Gastrocnemius medialis (tissue), 4 donors: Measurements from ENCODE around the gene PALD1.

Experiments
- POLR2A ChIP-seq, 2 donors: fragments of 450-650 bp; IDR thresholded peaks; one replicate each; pipeline ENCODE4 v1.6.1; 2017; ENCODE audit warnings: antibody characterized with exemption in 2 of 2, mild to moderate bottlenecking in 2 of 2, moderate library complexity in 2 of 2
- TF ChIP-seq, protein P1 (sequence below), 5 experiments: fragments of 450-650 bp in 3 of 5; fragments of 200-600 bp in 2 of 5; sonication (generic) in 2 of 5; IDR thresholded peaks in 4 of 5; conservative IDR thresholded peaks in 1 of 5; 1 replicate in 4 of 5; 2 replicates in 1 of 5; pipeline ENCODE4 v1.5.1; 2016 to 2019; ENCODE audit warnings: antibody characterized with exemption in 5 of 5, mild to moderate bottlenecking in 3 of 5, moderate library complexity in 3 of 5

DNA sequence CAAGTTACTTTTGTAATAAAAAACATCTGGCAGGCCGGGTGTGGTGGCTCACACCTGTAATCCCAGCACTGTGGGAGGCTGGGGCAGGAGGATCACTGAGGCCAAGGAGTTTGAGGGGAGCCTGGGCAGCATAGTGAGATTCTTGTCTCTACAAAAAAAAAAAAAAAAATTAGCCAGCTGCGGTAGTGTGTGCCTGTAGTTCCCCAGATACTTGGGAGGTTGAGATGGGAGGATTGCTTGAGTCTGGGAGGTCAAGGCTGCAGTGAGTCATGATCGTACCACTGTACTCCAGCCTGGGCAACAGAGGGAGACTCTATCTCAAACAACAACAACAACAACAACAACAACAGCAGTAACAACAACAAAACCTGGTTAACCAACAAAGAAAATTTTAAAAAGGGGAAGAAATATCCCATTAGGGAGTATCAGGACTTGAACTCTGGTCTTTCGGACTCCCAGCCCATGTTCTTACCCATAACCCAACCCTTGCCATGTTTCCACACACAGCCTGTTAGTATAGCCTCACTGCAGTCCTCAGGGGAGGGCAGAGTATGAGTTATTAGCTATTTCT, 17.2 kb downstream of the PALD1 start:
- TF ChIP-seq, protein P1, sequence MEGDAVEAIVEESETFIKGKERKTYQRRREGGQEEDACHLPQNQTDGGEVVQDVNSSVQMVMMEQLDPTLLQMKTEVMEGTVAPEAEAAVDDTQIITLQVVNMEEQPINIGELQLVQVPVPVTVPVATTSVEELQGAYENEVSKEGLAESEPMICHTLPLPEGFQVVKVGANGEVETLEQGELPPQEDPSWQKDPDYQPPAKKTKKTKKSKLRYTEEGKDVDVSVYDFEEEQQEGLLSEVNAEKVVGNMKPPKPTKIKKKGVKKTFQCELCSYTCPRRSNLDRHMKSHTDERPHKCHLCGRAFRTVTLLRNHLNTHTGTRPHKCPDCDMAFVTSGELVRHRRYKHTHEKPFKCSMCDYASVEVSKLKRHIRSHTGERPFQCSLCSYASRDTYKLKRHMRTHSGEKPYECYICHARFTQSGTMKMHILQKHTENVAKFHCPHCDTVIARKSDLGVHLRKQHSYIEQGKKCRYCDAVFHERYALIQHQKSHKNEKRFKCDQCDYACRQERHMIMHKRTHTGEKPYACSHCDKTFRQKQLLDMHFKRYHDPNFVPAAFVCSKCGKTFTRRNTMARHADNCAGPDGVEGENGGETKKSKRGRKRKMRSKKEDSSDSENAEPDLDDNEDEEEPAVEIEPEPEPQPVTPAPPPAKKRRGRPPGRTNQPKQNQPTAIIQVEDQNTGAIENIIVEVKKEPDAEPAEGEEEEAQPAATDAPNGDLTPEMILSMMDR (IDR thresholded peaks at IDR 0.05 in 4 of 5, conservative IDR thresholded peaks at IDR 0.05 in 1 of 5), result no peak
- no peak for TF ChIP-seq POLR2A (IDR thresholded peaks at IDR 0.05)
